Endothelial cell of umbilical vein (primary cell): ENCODE data around the gene PRDM16. TPM values are rescaled to one million over a fixed set of nuclear protein-coding genes. Genes with fewer than 3 reads are reported as not detected.

ENCODE experiments used
- BruUV-seq: library from RNA; stranded (reverse); fragments of 400-500 nt; replicated peaks from 2 replicates; lab custom pipeline; 2021; lab: Mats Ljungman, UMichigan
- CTCF ChIA-PET: fragments of 300-600, 350-600 bp; sonication (Branson Sonifier 250); formaldehyde crosslinking; loops from one replicate; lab custom pipeline; 2021; ENCODE audit warnings: antibody characterized with exemption, inconsistent platforms; lab: Charles Lee
- POLR2A ChIA-PET: fragments of 300-600, 350-600 bp; sonication (Branson Sonifier 250); formaldehyde crosslinking; loops from one replicate; lab custom pipeline; 2021; ENCODE audit warnings: antibody characterized with exemption, inconsistent platforms; lab: Charles Lee
- DNase-seq: peaks from one replicate; pipeline ENCODE4 v3.0.0-alpha.2; 2011; ENCODE audit warnings: low read depth, low spot score
- FAIRE-seq: peaks from 2 replicates; lab custom pipeline; 2011; peaks lifted over from hg19 to GRCh38; lab: Jason Lieb, UNC
- H2AFZ ChIP-seq: 2 replicates; pipeline ENCODE4 v1.6.0; 2012; ENCODE audit warnings: low read depth, low read length, control low read depth, inconsistent platforms
- H3K27ac ChIP-seq: 2 replicates; pipeline ENCODE4 v1.5.1; 2011; ENCODE audit warnings: low read depth, mild to moderate bottlenecking, control low read depth, low read length, moderate library complexity; ENCODE audit not compliant: insufficient read depth
- H3K27me3 ChIP-seq, 2 experiments: 2 replicates each; pipeline versions ENCODE4 v1.6.0 to v1.6.1; 2011; ENCODE audit warnings: low read length in 2 of 2, mixed read lengths in 1 of 2; ENCODE audit not compliant: control insufficient read depth in 2 of 2, insufficient read depth in 2 of 2
- H3K36me3 ChIP-seq, 2 experiments: 2 replicates in 1 of 2; 3 replicates in 1 of 2; pipeline ENCODE4 v1.5.1; 2011; ENCODE audit warnings: low read length in 2 of 2, mild to moderate bottlenecking in 1 of 2, moderate library complexity in 1 of 2; ENCODE audit not compliant: control insufficient read depth in 2 of 2, insufficient read depth in 2 of 2; ENCODE audit errors: extremely low read depth in 1 of 2
- H3K4me1 ChIP-seq: 3 replicates; pipeline ENCODE4 v1.5.1; 2011; ENCODE audit warnings: mild to moderate bottlenecking, low read length; ENCODE audit not compliant: control insufficient read depth, insufficient read depth; ENCODE audit errors: extremely low read depth
- H3K4me2 ChIP-seq: 2 replicates; pipeline ENCODE4 v1.6.1; 2011; ENCODE audit warnings: low read length, control low read depth, mixed read lengths; ENCODE audit not compliant: insufficient read depth
- H3K4me3 ChIP-seq, 3 experiments: fragments of 200-600 bp in 1 of 3; sonication (generic), shearing (Covaris generic) in 1 of 3; replicated peaks in 1 of 3; 2 replicates each; pipeline ENCODE4 v1.5.1; 2011 to 2016; ENCODE audit warnings: control low read depth in 3 of 3, low read length in 3 of 3, mild to moderate bottlenecking in 2 of 3, inconsistent platforms in 1 of 3, low read depth in 1 of 3, moderate library complexity in 1 of 3; ENCODE audit not compliant: insufficient read depth in 1 of 3
- H3K79me2 ChIP-seq: 2 replicates; pipeline ENCODE4 v1.6.0; 2012; ENCODE audit warnings: low read length, inconsistent platforms; ENCODE audit not compliant: control insufficient read depth, insufficient read depth
- H3K9ac ChIP-seq: replicated peaks from 2 replicates; pipeline ENCODE3; 2011; ENCODE audit warnings: low read length, control low read depth; ENCODE audit not compliant: insufficient read depth; ENCODE audit errors: extremely low read depth
- H3K9me1 ChIP-seq: replicated peaks from 3 replicates; pipeline ENCODE4 v1.6.0; 2011; ENCODE audit warnings: mild to moderate bottlenecking, low read length; ENCODE audit not compliant: control insufficient read depth, insufficient read depth; ENCODE audit errors: extremely low read depth
- H3K9me3 ChIP-seq: replicated peaks from 2 replicates; pipeline ENCODE4 v1.5.1; 2012; ENCODE audit warnings: low read length, inconsistent platforms; ENCODE audit not compliant: control insufficient read depth, insufficient read depth
- H4K20me1 ChIP-seq: replicated peaks from 2 replicates; pipeline ENCODE3; 2011; ENCODE audit warnings: mild to moderate bottlenecking, low read length; ENCODE audit not compliant: control insufficient read depth, insufficient read depth; ENCODE audit errors: extremely low read depth
- CTCF ChIP-seq, 2 donors: IDR thresholded peaks; 1 replicate in 1 of 2; 2 replicates in 1 of 2; pipeline ENCODE4 v1.5.1; 2011; ENCODE audit warnings: low read length in 2 of 2, mild to moderate bottlenecking in 2 of 2, moderate library complexity in 2 of 2, control low read depth in 1 of 2, inconsistent platforms in 1 of 2, low read depth in 1 of 2; ENCODE audit not compliant: insufficient read depth in 1 of 2; ENCODE audit errors: extremely low read depth in 1 of 2
- EZH2 ChIP-seq: IDR thresholded peaks from 2 replicates; pipeline ENCODE4 v1.6.1; 2012; ENCODE audit warnings: borderline replicate concordance, low read depth, mild to moderate bottlenecking, moderate library complexity, low read length, inconsistent platforms; ENCODE audit not compliant: severe bottlenecking
- FOS ChIP-seq: IDR thresholded peaks from 2 replicates; pipeline ENCODE4 v1.6.1; 2011; ENCODE audit warnings: mild to moderate bottlenecking, low read length, moderate library complexity, borderline replicate concordance; ENCODE audit not compliant: insufficient read depth
- GATA2 ChIP-seq: IDR thresholded peaks from 2 replicates; pipeline ENCODE4 v1.7.0; 2011; ENCODE audit warnings: low read depth, mild to moderate bottlenecking, moderate library complexity, mixed read lengths, low read length; ENCODE audit not compliant: insufficient read length, insufficient read depth
- JUN ChIP-seq: IDR thresholded peaks from 2 replicates; pipeline ENCODE4 v1.6.1; 2011; ENCODE audit warnings: borderline replicate concordance, low read depth; ENCODE audit not compliant: insufficient read length, insufficient read depth
- MYC ChIP-seq: IDR thresholded peaks from one replicate; pipeline ENCODE4 v1.6.1; 2011; ENCODE audit warnings: mild to moderate bottlenecking, low read depth, low read length
- POLR2A ChIP-seq: IDR thresholded peaks from 2 replicates; pipeline ENCODE4 v1.6.1; 2012; ENCODE audit warnings: low read depth, mild to moderate bottlenecking, control low read depth, low read length
- POLR2AphosphoS5 ChIP-seq: IDR thresholded peaks from 2 replicates; pipeline ENCODE4 v1.6.1; 2012; ENCODE audit warnings: low read depth, mild to moderate bottlenecking, control low read depth, low read length, moderate library complexity; ENCODE audit not compliant: insufficient read depth
- dilution Hi-C: fragments of 300-500 bp; cut with MboI; formaldehyde crosslinking; loops from one replicate; pipeline ENCODE4 v1.15.0; 2019; ENCODE audit warnings: low sequenced_read_pairs; ENCODE audit not compliant: extremely low pct_ligation_motif_present
- intact Hi-C: fragments of 100-400 bp; cut with micrococcal nuclease; formaldehyde crosslinking; loops from one replicate; pipeline ENCODE4 v1.10.0; 2022
- polyA plus RNA-seq, 4 experiments: library from polyadenylated mRNA; depleted of rRNA in 3 of 4; stranded (reverse) in 3 of 4; unstranded in 1 of 4; fragments of >200 nt; gene quantifications; 2 replicates each; pipeline versions ENCODE4 v1.2.1 to v1.2.3, GENCODE V29; 2011 to 2012; ENCODE audit warnings: missing spikeins in 1 of 4
- total RNA-seq: library from RNA; stranded (reverse); gene quantifications from 2 replicates; pipeline ENCODE4 v1.2.3, GENCODE V29; 2021
- TF ChIP-seq, protein P1 (sequence below): IDR thresholded peaks from 2 replicates; pipeline ENCODE4 v1.6.1; 2011; ENCODE audit not compliant: insufficient read depth, insufficient read length

PRDM16 gene
- total and polyA plus RNA-seq, 2 donors (not counting 3 experiments of a cell fraction or from before 2014, with no cell fraction given) = not detected

DNA sequence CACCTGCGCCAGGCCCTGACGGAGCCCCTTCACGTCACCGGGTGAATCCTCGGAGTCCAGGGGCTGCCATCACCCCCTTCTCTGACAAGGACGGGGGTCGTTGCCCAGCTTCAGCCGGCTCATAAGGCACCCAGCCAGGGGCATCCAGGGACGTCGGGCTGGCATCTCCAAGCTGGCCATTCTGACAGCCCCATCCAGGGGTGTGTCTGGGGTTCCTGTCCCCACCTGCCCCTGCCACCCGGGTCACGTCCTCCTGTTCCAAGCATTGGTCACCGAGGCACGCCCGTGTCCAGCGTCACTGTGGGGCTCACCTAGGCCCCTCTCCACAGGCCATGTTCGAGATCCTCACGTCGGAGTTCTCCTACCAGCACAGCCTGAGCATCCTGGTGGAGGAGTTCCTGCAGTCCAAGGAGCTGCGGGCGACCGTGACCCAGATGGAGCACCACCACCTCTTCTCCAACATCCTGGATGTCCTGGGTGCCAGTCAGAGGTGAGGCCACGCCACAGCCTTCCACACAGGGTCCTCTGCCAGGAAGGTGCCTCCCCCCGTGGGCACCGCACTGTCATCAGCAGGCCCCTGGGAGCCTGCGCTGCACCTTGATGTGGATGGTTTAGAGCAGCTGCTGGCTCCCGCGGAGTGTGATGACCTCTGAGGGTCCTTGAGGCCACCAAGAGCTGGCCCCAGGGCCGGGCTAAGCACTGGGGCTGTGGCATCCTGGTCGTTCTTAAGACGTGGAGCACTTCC lies 400.3 kb downstream of the PRDM16 start:
- Histone ChIP-seq H3K27ac (no peak overlapping the region), H3K9me3 (no peaks in the 10 kb centered on the region), H3K4me3 (no peak overlapping the region), H3K9me1 (no peaks in the 10 kb centered on the region), H4K20me1 (no peaks in the 10 kb centered on the region), H3K36me3 (no peaks in the 10 kb centered on the region), H3K4me2 (no peak overlapping the region), H3K79me2 (no peaks in the 10 kb centered on the region), H3K27me3 (no peaks in the 10 kb centered on the region), H3K9ac (no peak overlapping the region), H3K4me1 (peaks cover 4% of the 10 kb centered on the region), H2AFZ (no peak overlapping the region)
- DNase-seq (no peak), FAIRE-seq (no peak)
- no TSS peak for BruUV-seq
- ChIA-PET POLR2A (no interaction called here), CTCF (interaction anchor here (0.7 to 1.0 kb wide), 2 partner anchors 16 kb away, joined by 4 to 5 read pairs; no protein-coding TSS in a partner anchor)
- intact Hi-C loops = no loop called here
- TF ChIP-seq POLR2AphosphoS5 (no peak), FOS (no peak), CTCF (IDR thresholded peaks at IDR 0.05; ENCODE audit: extremely low read depth in 1 of 2, insufficient read depth in 1 of 2, low read depth in 1 of 2, low read length in 2 of 2) (no peak), GATA2 (no peak), JUN (no peak), EZH2 (no peak), POLR2A (no peak), MYC (no peak)
- TF ChIP-seq, protein P1, sequence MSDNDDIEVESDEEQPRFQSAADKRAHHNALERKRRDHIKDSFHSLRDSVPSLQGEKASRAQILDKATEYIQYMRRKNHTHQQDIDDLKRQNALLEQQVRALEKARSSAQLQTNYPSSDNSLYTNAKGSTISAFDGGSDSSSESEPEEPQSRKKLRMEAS = no peak
- dilution Hi-C loops = no loop called here
